IMR-90 (cell line): ENCODE results near the gene CD300LG. TPM values are rescaled to one million over a fixed set of nuclear protein-coding genes. Genes with fewer than 3 reads are reported as not detected.

ENCODE experiments used
- ATAC-seq: fragments of 200-7000 bp; cut with Tn5 transposase; 2 replicates; pipeline ENCODE4 v1.9.1; 2020; ENCODE audit warnings: low read depth, mild to moderate bottlenecking, moderate library complexity
- BruUV-seq: library from RNA; stranded (reverse); fragments of 400-500 nt; replicated peaks from 2 replicates; lab custom pipeline; 2021; lab: Mats Ljungman, UMichigan
- CTCF ChIA-PET: fragments of 300-600 bp; formaldehyde crosslinking; extraction: SDS; loops from one replicate; lab custom pipeline; 2021; ENCODE audit warnings: antibody characterized with exemption; lab: Yijun Ruan, JAX
- POLR2A ChIA-PET: fragments of 300-600 bp; sonication (Branson Sonifier 250); formaldehyde crosslinking; loops from one replicate; lab custom pipeline; 2022; ENCODE audit warnings: antibody characterized with exemption; ENCODE audit not compliant: unreplicated experiment; lab: Charles Lee
- DNase-seq: peaks from one replicate; pipeline ENCODE4 v3.0.0; 2013
- H2AFZ ChIP-seq: replicated peaks from 2 replicates; pipeline ENCODE3; 2013; ENCODE audit warnings: low read length, mild to moderate bottlenecking; ENCODE audit not compliant: poor library complexity
- H2AK5ac ChIP-seq: 2 replicates; pipeline ENCODE4 v1.6.1; 2013; ENCODE audit warnings: low read depth, low read length, inconsistent platforms
- H2AK9ac ChIP-seq: replicated peaks from 2 replicates; pipeline ENCODE3; 2013; ENCODE audit warnings: mild to moderate bottlenecking, low read depth, low read length, moderate library complexity; ENCODE audit not compliant: poor library complexity
- H2BK120ac ChIP-seq: 2 replicates; pipeline ENCODE4 v1.6.1; 2013; ENCODE audit warnings: low read depth, low read length, inconsistent platforms
- H2BK15ac ChIP-seq: 3 replicates; pipeline ENCODE4 v1.6.1; 2013; ENCODE audit warnings: low read depth, low read length, inconsistent platforms
- H2BK20ac ChIP-seq: 2 replicates; pipeline ENCODE4 v1.6.1; 2013; ENCODE audit warnings: low read depth, mild to moderate bottlenecking, inconsistent platforms, low read length, moderate library complexity
- H2BK5ac ChIP-seq: 2 replicates; pipeline ENCODE4 v1.6.1; 2013; ENCODE audit warnings: mild to moderate bottlenecking, low read depth, low read length, inconsistent platforms; ENCODE audit not compliant: poor library complexity, severe bottlenecking
- H3K14ac ChIP-seq: replicated peaks from 2 replicates; pipeline ENCODE4 v1.6.1; 2013; ENCODE audit warnings: low read depth, low read length, inconsistent platforms
- H3K18ac ChIP-seq: 2 replicates; pipeline ENCODE4 v1.6.1; 2013; ENCODE audit warnings: low read depth, low read length, control low read depth
- H3K23ac ChIP-seq: 2 replicates; pipeline ENCODE4 v1.6.1; 2013; ENCODE audit warnings: low read depth, low read length, inconsistent platforms
- H3K27ac ChIP-seq: 2 replicates; pipeline ENCODE4 v1.5.1; 2013; ENCODE audit warnings: mild to moderate bottlenecking, control low read depth, low read length; ENCODE audit not compliant: insufficient read depth
- H3K27me3 ChIP-seq: 2 replicates; pipeline ENCODE4 v1.6.1; 2013; ENCODE audit warnings: low read length; ENCODE audit not compliant: control insufficient read depth, insufficient read depth
- H3K36me3 ChIP-seq: 2 replicates; pipeline ENCODE4 v1.6.1; 2013; ENCODE audit warnings: low read length, mixed read lengths; ENCODE audit not compliant: control insufficient read depth, insufficient read depth
- H3K4ac ChIP-seq: 2 replicates; pipeline ENCODE4 v1.6.1; 2013; ENCODE audit warnings: low read depth, low read length, inconsistent platforms
- H3K4me1 ChIP-seq: 2 replicates; pipeline ENCODE4 v1.6.1; 2013; ENCODE audit warnings: low read length, mixed read lengths; ENCODE audit not compliant: control insufficient read depth, insufficient read depth
- H3K4me2 ChIP-seq: 2 replicates; pipeline ENCODE4 v1.6.1; 2013; ENCODE audit warnings: low read depth, mild to moderate bottlenecking, control low read depth, low read length, moderate library complexity
- H3K4me3 ChIP-seq: 2 replicates; pipeline ENCODE4 v1.5.1; 2013; ENCODE audit warnings: low read depth, mild to moderate bottlenecking, control low read depth, low read length, moderate library complexity; ENCODE audit not compliant: insufficient read depth
- H3K56ac ChIP-seq: 2 replicates; pipeline ENCODE4 v1.6.1; 2013; ENCODE audit warnings: low read length, inconsistent platforms; ENCODE audit not compliant: insufficient read depth; ENCODE audit errors: extremely low read depth
- H3K79me1 ChIP-seq, 2 experiments: 2 replicates each; pipeline ENCODE4 v1.6.1; 2013; ENCODE audit warnings: low read length in 2 of 2, inconsistent platforms in 1 of 2, low read depth in 1 of 2
- H3K9ac ChIP-seq: 2 replicates; pipeline ENCODE4 v1.6.1; 2013; ENCODE audit warnings: low read depth, low read length, control low read depth
- H3K9me1 ChIP-seq: 2 replicates; pipeline ENCODE4 v1.6.1; 2013; ENCODE audit warnings: low read length, inconsistent platforms; ENCODE audit not compliant: insufficient read depth
- H3K9me3 ChIP-seq: 2 replicates; pipeline ENCODE4 v1.6.1; 2013; ENCODE audit warnings: low read length; ENCODE audit not compliant: control insufficient read depth, insufficient read depth
- H4K20me1 ChIP-seq: 2 replicates; pipeline ENCODE4 v1.6.1; 2013; ENCODE audit warnings: low read length, inconsistent platforms; ENCODE audit not compliant: insufficient read depth
- H4K5ac ChIP-seq: 2 replicates; pipeline ENCODE4 v1.6.1; 2013; ENCODE audit warnings: mild to moderate bottlenecking, low read depth, low read length, control low read depth
- H4K8ac ChIP-seq, 2 experiments: 2 replicates each; pipeline ENCODE4 v1.6.1; 2013; ENCODE audit warnings: low read depth in 2 of 2, low read length in 2 of 2, control low read depth in 1 of 2, inconsistent platforms in 1 of 2
- H4K91ac ChIP-seq: 2 replicates; pipeline ENCODE4 v1.6.1; 2013; ENCODE audit warnings: low read depth, low read length, inconsistent platforms; ENCODE audit not compliant: insufficient read depth
- MXI1 ChIP-seq: IDR thresholded peaks from 2 replicates; pipeline ENCODE4 v1.6.1; 2012; ENCODE audit warnings: low read depth, mild to moderate bottlenecking, low read length, moderate library complexity, borderline replicate concordance
- POLR2A ChIP-seq: IDR thresholded peaks from 2 replicates; pipeline ENCODE4 v1.6.1; 2012; ENCODE audit warnings: mild to moderate bottlenecking, low read depth, low read length
- RFX5 ChIP-seq: IDR thresholded peaks from 2 replicates; pipeline ENCODE4 v1.8.0; 2012; ENCODE audit warnings: low read depth, mild to moderate bottlenecking, low read length, moderate library complexity
- WGBS, 2 experiments: methylation state at CpG; one replicate each; pipeline versions ENCODE4 v1.1.5 to v1.1.7; 2013; ENCODE audit warnings: missing lambda C conversion rate in 2 of 2; ENCODE audit not compliant: insufficient read length in 1 of 2; ENCODE audit errors: extremely low coverage in 2 of 2; 5-methylcytosine and 5-hydroxymethylcytosine counted together
- dilution Hi-C: fragments of 300-500 bp; cut with HindIII; formaldehyde crosslinking; loops from one replicate; pipeline ENCODE4 v1.14.3; 2018; ENCODE audit warnings: low sequenced_read_pairs; ENCODE audit not compliant: unreplicated experiment
- in situ Hi-C: fragments of 300-500 bp; cut with MboI; formaldehyde crosslinking; loops from 3 replicates; pipeline ENCODE4 v1.14.3; 2019; ENCODE audit warnings: low sequenced_read_pairs, inconsistent platforms, mixed read lengths
- intact Hi-C: fragments of 100-400 bp; cut with micrococcal nuclease; formaldehyde crosslinking; loops from 2 replicates; pipeline ENCODE4 v1.10.0; 2022
- polyA plus RNA-seq, 3 experiments: library from polyadenylated mRNA; depleted of rRNA; stranded (reverse); fragments of >200 nt; gene quantifications; 2 replicates each; pipeline ENCODE4 v1.2.3, GENCODE V29; 2012; ENCODE audit warnings: low replicate concordance in 1 of 3
- total RNA-seq: library from RNA; depleted of rRNA; stranded (reverse); fragments of >200 nt; gene quantifications from 2 replicates; pipeline ENCODE4 v1.2.3, GENCODE V29; 2012

CD300LG gene
- total and polyA plus RNA-seq, 2 of the 4 experiments (the other 2 are of a cell fraction) = not detected

DNA sequence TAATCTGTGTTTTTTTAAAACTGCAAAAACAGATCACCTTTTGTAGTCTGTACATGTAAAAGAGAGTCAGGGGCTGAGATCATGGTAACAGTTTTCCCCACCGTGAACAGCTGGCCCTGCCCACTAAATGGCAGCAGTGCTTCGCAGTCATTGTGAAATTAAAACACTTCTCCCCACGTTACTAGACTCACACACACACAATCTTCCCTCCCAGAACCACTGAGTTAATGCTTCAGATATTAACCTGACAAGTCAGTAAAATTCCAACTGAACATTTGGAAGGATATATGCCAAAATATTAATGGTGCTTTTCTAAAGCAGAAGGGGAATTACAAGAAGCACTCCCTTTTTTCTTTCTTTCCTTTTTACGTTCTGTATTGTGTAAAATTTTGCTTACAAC is 1.2 kb upstream of the CD300LG start:
- no peak overlapping the region for H3K14ac ChIP-seq
- TF ChIP-seq MXI1 (no peak), RFX5 (no peak), POLR2A (no peak)
- no peaks in the 10 kb centered on the region for H3K36me3 ChIP-seq
- H3K18ac ChIP-seq = no peak overlapping the region
- no CpG with 5 or more reads among the region's 4 CpGs for WGBS, 2 experiments
- H3K4me2 ChIP-seq = no peak overlapping the region
- no peak overlapping the region for H2BK120ac ChIP-seq
- H2AFZ ChIP-seq = no peak overlapping the region
- in situ Hi-C loops = no loop called here
- DNase-seq (no peak), ATAC-seq (no peak)
- H3K27me3 ChIP-seq = peaks cover 24% of the 10 kb centered on the region
- no peak overlapping the region for H3K4ac ChIP-seq
- H3K79me1 ChIP-seq = no peaks in the 10 kb centered on the region
- no peaks in the 10 kb centered on the region for H3K9me3 ChIP-seq
- no peak overlapping the region for H4K8ac ChIP-seq
- intact Hi-C loops = loop anchor here (1.0 to 5.0 kb wide), 3 partner anchors 63 to 151 kb away; partner anchors contain the start of gene CFAP97D1
- no peak overlapping the region for H4K5ac ChIP-seq
- no peak overlapping the region for H3K56ac ChIP-seq
- ChIA-PET CTCF (interaction anchor here (0.6 to 1.5 kb wide), 8 partner anchors 10 to 68 kb away, joined by 3 to 21 read pairs (median 4); partner anchors contain the start of gene DUSP3), POLR2A (no interaction called here)
- H3K9me1 ChIP-seq = no peaks in the 10 kb centered on the region
- H2BK20ac ChIP-seq = no peak overlapping the region
- no peak overlapping the region for H3K9ac ChIP-seq
- dilution Hi-C loops = no loop called here
- no peak overlapping the region for H2AK9ac ChIP-seq
- H2BK15ac ChIP-seq = no peak overlapping the region
- H2BK5ac ChIP-seq = no peak overlapping the region
- H3K23ac ChIP-seq = no peak overlapping the region
- BruUV-seq = no TSS peak
- H3K4me1 ChIP-seq = no peaks in the 10 kb centered on the region
- H3K27ac ChIP-seq = no peak overlapping the region
- H2AK5ac ChIP-seq = no peak overlapping the region
- no peak overlapping the region for H3K4me3 ChIP-seq
- H4K91ac ChIP-seq = no peak overlapping the region
- no peaks in the 10 kb centered on the region for H4K20me1 ChIP-seq
